BE2C (cell line): ENCODE data around the gene PROX2.

Source experiments
- DNase-seq: peaks from one replicate; pipeline ENCODE4 v3.0.0-alpha.2; 2020
- H3K27me3 ChIP-seq: fragments of 250-450 bp; sonication (Bioruptor Pico); 2 replicates; pipeline ENCODE4 v1.5.1; 2020; ENCODE audit warnings: mild to moderate bottlenecking
- H3K36me3 ChIP-seq: fragments of 250-450 bp; sonication (Bioruptor Pico); 2 replicates; pipeline ENCODE4 v1.5.1; 2020; ENCODE audit warnings: mild to moderate bottlenecking
- H3K4me1 ChIP-seq: fragments of 250-450 bp; sonication (Bioruptor Pico); 2 replicates; pipeline ENCODE4 v1.5.1; 2020
- H3K4me3 ChIP-seq: 2 replicates; pipeline ENCODE4 v1.5.1; 2011; ENCODE audit warnings: low read depth, low read length
- H3K9me3 ChIP-seq: fragments of 250-450 bp; sonication (Bioruptor Pico); 2 replicates; pipeline ENCODE4 v1.5.1; 2020
- TF ChIP-seq, protein P1 (sequence below): IDR thresholded peaks from 2 replicates; pipeline ENCODE4 v1.5.1; 2012; ENCODE audit warnings: mild to moderate bottlenecking, low read depth, low read length

Gene PROX2

DNA sequence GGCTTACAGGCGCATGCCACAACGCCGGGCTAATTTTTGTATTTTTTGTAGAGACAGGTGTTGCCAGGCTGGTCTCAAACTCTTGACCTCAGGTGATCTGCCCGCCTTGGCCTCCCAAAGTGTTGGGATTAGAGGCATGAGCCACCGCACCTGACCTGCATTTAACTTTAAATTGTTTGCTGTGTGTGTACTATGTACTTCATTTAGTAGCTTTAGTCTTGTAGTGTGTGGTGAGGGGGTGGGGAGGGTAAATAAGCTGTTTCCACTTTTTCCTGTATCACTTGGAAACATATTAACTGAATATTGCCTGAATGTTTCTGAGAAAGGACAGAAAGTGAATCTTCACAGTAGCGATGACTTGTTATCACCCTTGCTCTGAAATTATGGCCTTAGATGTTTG, 14.3 kb upstream of the PROX2 start:
- TF ChIP-seq, protein P1, sequence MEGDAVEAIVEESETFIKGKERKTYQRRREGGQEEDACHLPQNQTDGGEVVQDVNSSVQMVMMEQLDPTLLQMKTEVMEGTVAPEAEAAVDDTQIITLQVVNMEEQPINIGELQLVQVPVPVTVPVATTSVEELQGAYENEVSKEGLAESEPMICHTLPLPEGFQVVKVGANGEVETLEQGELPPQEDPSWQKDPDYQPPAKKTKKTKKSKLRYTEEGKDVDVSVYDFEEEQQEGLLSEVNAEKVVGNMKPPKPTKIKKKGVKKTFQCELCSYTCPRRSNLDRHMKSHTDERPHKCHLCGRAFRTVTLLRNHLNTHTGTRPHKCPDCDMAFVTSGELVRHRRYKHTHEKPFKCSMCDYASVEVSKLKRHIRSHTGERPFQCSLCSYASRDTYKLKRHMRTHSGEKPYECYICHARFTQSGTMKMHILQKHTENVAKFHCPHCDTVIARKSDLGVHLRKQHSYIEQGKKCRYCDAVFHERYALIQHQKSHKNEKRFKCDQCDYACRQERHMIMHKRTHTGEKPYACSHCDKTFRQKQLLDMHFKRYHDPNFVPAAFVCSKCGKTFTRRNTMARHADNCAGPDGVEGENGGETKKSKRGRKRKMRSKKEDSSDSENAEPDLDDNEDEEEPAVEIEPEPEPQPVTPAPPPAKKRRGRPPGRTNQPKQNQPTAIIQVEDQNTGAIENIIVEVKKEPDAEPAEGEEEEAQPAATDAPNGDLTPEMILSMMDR: no peak
- Histone ChIP-seq H3K9me3 (no peaks in the 10 kb centered on the region), H3K4me1 (no peaks in the 10 kb centered on the region; the same call in 1 of the 2 replicates), H3K27me3 (no peaks in the 10 kb centered on the region), H3K36me3 (peaks cover 76% of the 10 kb centered on the region), H3K4me3 (no peak overlapping the region)
- no peak for DNase-seq

DNA sequence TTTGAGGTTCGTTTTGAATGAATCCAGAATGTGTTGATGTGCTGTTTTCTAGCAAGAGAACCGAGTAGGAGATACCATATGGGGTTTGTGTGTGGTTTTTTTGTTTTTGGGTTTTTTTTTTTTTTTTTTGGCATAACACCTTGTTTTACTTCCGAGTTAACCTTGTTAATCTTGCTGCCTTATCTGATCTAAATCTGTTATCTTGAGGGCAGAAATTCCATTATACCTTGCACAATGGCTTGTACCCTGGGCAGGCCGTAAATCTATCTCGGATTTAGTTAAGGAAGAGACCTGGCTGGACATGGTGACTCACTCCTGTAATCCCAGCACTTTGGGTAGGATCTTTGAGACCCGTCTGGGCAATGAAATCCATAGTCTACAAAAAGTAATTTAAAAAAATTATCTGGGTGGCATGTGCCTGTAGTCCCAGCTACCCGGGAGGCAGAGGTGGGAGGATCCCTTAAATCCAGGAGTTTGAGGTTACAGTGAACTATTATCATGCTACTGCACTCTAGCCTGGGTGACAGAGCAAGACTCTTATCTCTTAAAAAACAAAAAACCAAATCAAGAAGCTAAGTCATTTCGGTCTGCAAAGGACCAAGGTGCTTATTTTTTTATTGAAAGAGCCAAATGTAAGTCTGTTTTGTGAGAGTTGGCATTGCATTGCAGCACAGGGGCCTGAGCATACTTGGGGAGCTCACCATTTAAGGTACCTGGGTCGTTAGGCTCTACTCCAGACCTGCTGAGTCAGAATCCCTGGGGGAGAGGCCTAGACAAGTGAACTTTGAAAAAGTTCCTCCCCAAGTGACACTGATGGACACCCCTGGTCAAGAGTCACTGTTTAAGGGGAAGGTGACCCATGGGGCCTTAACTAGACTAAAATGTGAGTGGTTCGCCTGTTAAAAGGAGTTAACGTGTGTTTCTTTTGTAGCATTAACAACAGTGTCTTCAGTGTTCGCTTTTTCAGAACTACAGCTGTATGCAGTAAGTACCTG, 12.5 kb upstream of the PROX2 start:
- Histone ChIP-seq H3K36me3 (peaks cover 64% of the 10 kb centered on the region), H3K27me3 (no peaks in the 10 kb centered on the region), H3K4me3 (no peak overlapping the region), H3K9me3 (no peaks in the 10 kb centered on the region), H3K4me1 (no peaks in the 10 kb centered on the region; the same call in 1 of the 2 replicates)
- TF ChIP-seq, protein P1: no peak
- DNase-seq: no peak

DNA sequence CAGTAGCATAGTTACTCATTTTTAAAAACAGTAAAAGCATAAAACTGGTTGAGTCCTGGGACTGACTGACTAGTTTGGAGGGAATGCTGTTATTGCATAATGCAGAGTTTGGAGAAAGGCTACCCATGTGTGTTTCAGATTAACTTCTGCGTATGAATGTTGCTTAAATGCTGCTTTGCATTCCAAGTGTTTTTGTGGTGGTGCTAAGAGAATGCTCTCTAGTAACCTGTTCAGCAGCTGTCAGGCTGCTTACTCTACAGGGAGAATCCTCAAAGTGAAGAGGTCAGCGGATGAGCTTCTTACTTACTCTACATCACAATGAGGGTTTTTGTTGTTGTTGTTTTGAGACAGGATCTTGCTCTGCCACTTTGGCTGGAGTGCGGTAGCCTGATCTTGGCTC, 10.1 kb upstream of the PROX2 start:
- TF ChIP-seq, protein P1: no peak
- H3K36me3 ChIP-seq: peaks cover 44% of the 10 kb centered on the region
- no peak for DNase-seq
- H3K27me3 ChIP-seq: no peaks in the 10 kb centered on the region
- H3K4me1 ChIP-seq: no peaks in the 10 kb centered on the region; the same call in 1 of the 2 replicates
- no peak overlapping the region for H3K4me3 ChIP-seq
- no peaks in the 10 kb centered on the region for H3K9me3 ChIP-seq

DNA sequence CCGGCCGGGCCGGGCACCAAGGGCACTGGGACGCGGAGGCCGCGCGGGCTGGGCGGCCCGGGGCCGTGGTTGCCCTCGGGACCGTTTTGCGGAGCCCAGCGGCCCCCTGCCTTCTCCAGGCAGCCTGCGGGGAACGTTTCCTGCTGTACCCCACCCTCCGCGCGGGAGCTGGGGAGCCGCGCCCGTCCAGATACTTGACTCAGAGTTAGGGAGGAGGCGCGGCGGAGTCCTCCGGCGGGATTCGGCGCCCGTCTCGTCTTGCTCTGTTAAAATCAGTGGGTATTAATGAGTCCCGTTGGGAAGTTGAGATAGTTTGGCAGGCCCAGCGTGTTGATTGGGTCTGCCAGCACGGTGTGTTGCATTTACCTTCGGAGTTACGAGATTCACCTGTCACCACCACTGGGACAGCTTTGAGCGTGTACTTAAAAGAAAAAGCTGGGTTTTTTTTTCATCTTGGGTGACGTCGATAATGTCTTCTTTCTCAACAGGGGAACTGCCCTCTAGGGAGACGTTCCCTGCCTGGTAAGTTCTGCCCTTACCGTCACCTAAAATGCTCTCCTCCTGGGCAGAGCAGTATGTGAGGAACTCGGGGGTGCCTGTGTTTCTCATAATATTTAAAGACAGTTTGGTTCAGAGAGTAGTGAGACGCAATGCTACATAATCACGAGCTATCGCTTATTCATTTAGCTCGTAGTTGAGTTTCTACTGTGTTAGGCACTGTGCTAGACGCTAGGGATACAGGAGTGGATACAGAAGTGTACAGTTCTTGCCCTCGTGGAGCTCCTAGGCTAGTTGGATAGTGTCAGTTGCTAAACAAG, 6.4 kb upstream of the PROX2 start:
- no peaks in the 10 kb centered on the region for H3K9me3 ChIP-seq

DNA sequence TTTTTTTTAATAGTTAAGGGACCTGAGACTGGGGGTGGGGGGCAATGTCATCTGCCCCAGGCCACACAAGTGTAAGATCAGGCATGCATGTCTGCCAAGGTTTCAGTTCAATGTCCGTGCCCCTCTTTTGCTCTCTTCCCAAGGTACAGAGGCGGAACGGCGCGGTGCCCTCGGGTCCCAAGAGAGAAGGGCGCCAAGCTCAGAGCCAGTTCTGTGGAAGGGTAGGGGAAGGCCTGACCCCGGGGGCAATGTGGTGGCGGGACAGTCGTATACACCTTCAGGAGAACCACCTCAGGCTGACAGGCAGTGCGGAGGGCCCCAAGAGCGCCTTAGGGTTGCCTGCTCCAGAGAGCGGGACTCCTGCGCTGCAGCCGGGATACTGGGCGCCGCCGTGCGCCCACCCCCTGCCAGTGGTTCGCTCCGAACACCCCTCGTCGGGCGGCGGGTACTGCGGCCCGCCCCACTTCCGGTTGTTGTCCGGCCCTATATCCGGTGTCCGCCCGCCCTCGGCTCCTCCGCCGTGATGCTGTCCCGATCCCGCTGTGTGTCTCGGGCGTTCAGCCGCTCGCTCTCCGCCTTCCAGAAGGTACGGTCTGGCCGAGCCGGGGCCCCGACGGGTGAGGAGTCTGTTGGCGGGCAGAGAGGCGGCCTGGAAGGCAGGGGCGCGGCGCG, 5.6 kb upstream of the PROX2 start, which contains the start of gene DLST:
Gene DLST, plus strand, starts transcription at position 486 of the 672 bp plus-strand sequence. Its CDS starts 38 bp downstream, at position 524.
- H3K27me3 ChIP-seq: no peaks in the 10 kb centered on the region
- TF ChIP-seq, protein P1: no peak
- DNase-seq: peak; percentile 91
- H3K36me3 ChIP-seq: peaks cover 17% of the 10 kb centered on the region
- no peaks in the 10 kb centered on the region for H3K4me1 ChIP-seq
- no peaks in the 10 kb centered on the region for H3K9me3 ChIP-seq
- H3K4me3 ChIP-seq: peak within 1 kb of the TSS; percentile 86

More for the DNA sequence above, 6.4 kb upstream of the PROX2 start:
- Histone ChIP-seq H3K4me3 (peak overlapping the region; percentile 86), H3K36me3 (peaks cover 20% of the 10 kb centered on the region), H3K4me1 (no peaks in the 10 kb centered on the region), H3K27me3 (no peaks in the 10 kb centered on the region)
- TF ChIP-seq, protein P1: no peak
- peak; percentile 30 for DNase-seq
